Hematopoietic multipotent progenitor cell (in vitro differentiated cells): ENCODE data around the gene TRIL. TPM values are rescaled to one million over a fixed set of nuclear protein-coding genes. Genes with fewer than 3 reads are reported as not detected.

Experiments
- DNase-seq, 3 donors: peaks; one replicate each; pipeline ENCODE4 v3.0.0-alpha.2; 2011 to 2015; ENCODE audit warnings: low read depth in 2 of 3, low spot score in 2 of 3
- total RNA-seq: library from RNA; depleted of rRNA; stranded (reverse); fragments of >200 nt; gene quantifications from one replicate; pipeline ENCODE4 v1.2.3, GENCODE V29; 2012

Gene TRIL
- total RNA-seq, 1 donor = under 0.01 TPM

- DNase-seq = no peak
Measured at GRCh38 chr7:28941633-28942032, 16.5 kb downstream of the TRIL start.

GRCh38 chr7:28940741-28941384 lies 17.3 kb downstream of the TRIL start:
- DNase-seq = no peak

GRCh38 chr7:28939844-28940544 lies 18.1 kb downstream of the TRIL start:
- no peak for DNase-seq

GRCh38 chr7:28939367-28939766 lies 18.8 kb downstream of the TRIL start:
- no peak for DNase-seq

GRCh38 chr7:28937619-28938018 lies 20.5 kb downstream of the TRIL start:
- DNase-seq = no peak

- DNase-seq = no peak
Measured at GRCh38 chr7:28937103-28937502, 21.0 kb downstream of the TRIL start.

- DNase-seq = no peak
Measured at GRCh38 chr7:28933846-28934320, 24.2 kb downstream of the TRIL start.

GRCh38 chr7:28931565-28931964 lies 26.6 kb downstream of the TRIL start:
- DNase-seq = no peak

- peak; percentile 24 to 93 (median 84) for DNase-seq
Measured at GRCh38 chr7:28926871-28927597, 31.1 kb downstream of the TRIL start.

- peak; percentile 31 to 92 (median 79) for DNase-seq
Measured at GRCh38 chr7:28922624-28923331, 35.4 kb downstream of the TRIL start.

- peak in 2 of 3 donors; percentile 58 to 76 for DNase-seq
Measured at GRCh38 chr7:28921822-28922221, 36.3 kb downstream of the TRIL start.

- no peak for DNase-seq
Measured at GRCh38 chr7:28920424-28920823, 37.7 kb downstream of the TRIL start.

GRCh38 chr7:28919510-28919909 lies 38.6 kb downstream of the TRIL start:
- DNase-seq = no peak

- DNase-seq = no peak
Measured at GRCh38 chr7:28908775-28909174, 49.4 kb downstream of the TRIL start.

GRCh38 chr7:28905464-28905863 lies 52.7 kb downstream of the TRIL start:
- DNase-seq = no peak

- no peak for DNase-seq
Measured at GRCh38 chr7:28904578-28905048, 53.5 kb downstream of the TRIL start.

GRCh38 chr7:28903730-28904577 lies 54.2 kb downstream of the TRIL start:
- DNase-seq = no peak
